GM21619 (cell line): ENCODE results near the gene BCAS3.

Experiments used
- ATAC-seq: cut with Tn5 transposase; IDR thresholded peaks from one replicate; pipeline ENCODE4 v1.9.1; 2021; ENCODE audit not compliant: unreplicated experiment

BCAS3 gene

DNA sequence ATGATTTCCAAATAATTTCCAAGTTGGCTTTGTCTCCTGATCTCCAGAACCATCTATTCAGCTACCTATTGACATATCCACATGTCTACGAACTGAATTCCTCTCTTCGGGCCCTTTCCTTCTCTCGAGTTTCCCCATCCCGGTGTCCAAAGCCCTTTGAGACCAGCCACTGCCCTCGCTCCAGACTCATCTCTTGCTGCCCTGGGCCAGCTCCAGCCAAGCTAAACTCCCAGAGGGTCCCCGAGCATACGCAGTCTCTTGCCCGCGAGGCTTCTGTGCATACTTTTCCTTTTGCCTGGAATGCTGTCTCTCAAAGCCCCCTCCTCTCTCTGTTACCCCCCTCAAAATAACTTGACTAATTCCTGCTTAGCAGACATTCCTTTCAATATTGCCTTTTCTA lies 694.8 kb downstream of the BCAS3 start:
- no peak for ATAC-seq

DNA sequence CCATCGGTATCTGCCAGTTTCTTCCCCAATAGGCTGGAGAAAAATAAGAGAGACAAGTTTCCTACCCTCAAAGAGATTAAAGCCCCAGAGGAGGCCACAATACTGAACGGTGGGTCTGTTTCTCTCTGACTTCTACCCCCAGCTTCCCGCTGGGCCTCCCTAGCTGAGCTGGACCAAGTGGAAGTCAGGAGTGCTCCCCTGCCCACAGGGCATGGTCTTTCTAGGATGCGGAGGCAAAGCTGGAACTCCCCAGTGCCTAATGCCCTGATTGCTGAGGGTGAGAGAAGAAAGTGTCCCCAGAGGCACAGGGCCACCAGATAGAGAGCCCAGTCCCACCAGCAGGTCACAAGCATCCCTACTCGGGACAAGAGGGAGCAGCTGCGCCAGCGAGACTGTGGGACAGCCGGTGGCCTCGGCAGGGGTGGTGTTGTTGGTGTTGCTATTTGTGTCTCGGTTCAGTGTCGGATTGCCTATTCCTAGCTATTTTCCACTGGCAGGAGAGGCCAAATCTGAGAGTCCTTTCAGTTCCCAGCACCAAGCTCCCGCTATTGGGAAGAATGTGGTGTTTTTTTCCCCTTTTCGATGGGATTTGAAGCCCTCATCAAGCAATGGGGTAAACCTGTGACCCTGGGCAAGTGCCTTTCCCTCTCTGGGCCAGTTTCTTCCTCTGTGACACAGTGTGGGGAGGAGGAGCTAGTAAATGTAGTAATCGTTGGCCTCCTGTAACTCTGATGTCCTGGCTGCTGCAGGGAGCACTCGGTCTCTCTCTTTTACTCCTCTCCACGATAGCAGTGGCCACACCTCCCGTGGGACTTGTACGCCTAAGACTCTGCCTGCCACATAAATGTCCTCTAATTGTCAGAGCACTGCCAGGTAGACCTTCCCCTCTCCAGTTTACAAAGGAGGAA lies 699.5 kb downstream of the BCAS3 start:
- ATAC-seq = no peak

DNA sequence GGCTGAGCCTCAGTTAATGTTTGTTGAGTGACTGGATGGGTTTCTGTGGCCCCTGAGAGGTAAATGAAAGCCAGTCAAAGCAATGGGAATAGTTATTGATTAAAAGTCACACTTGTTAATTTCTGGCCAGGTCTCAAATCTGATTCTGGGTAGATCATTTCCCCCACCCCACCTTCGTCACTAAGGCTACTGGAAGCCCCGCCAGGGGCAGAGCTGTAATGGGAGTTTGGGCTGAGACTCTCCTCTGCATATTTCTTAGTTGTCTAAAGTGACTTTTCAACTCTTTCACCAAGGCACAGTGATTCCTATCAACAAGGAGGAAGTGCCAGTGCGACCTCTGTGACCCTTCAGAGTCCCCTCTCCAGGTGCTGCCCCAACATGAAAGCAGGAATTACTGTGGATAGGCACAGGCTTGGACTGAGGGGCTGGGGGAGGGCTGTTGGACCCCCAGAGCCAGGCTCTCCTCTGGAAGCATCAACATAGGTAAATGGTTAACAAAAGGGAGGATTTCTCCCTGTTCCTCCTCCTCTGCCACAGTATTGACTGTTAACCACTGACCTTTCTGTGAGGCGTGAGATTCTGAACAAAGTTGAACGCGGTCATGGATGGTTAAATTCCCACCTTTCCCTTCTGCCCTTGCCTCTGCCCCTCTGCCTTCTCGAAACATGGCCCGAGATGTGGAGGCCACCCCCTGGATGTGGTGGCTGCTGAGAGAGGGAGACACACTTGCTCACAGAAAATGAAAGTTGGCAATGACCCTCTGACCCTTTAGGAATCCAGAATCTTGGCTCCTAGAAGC lies 701.2 kb downstream of the BCAS3 start:
- ATAC-seq = no peak

- ATAC-seq = no peak
Measured at GRCh38 chr17:61379457-61380216, 702.0 kb downstream of the BCAS3 start.

DNA sequence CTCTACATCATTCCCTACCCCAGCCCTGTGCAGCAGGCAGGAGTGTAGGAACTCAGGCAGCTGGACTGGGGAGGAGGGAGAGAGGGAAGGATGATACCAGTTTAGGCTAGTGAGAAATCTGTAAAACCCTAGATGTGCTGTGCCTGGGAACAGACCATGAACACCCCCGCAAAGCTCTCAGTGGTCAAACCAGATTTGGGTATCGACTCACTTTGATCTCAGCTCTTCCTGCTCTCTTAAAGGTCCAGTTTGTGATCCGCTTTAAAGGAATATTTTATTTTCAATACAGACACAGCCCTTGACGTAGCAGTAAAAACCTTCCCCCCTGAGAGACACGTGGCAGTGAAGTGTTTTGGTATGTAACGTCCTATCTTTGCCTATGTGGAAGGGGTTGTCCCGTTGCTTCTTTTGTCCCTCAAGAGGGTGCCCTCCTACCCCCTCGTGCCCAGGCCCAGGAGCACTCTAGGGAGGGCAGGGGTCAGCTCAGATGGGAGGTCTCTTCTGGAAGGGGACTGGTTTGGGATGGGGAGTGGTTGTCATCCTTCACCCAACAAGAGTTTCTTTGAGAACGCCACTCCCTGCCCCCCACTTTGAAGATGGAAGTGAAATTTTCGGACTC lies 702.7 kb downstream of the BCAS3 start:
- ATAC-seq = no peak

DNA sequence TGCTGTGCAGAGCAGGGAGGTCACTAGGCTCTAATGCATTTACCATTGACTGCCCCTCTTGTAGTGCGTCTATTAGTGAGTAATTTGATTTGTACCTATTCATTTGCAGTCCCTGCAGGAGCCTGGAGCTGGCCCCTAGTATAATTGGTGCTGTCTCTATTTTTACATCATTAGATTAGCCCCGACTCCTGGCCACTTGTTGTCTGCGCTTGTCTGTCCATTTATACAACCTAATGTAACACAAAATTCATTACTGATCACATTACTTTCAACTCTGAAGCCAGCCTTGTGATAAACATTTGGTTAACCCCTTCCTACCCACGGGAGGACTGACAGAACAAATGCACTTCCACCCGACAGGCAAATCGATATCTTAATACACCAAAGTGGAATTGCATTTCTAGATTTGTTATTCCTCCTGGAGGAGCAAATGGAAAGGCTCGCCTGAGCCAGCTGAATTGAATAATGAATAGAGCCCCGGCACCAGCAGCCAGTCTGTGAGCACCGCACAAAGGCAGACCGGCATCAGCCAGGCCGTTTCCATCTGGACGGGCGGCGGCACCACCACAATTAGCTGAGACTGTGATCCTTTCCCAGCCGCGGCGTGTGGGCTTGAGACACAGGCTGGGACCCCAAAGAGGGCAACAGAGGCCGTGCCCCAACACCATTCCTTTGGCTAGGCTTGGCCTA lies 703.3 kb downstream of the BCAS3 start:
- no peak for ATAC-seq

DNA sequence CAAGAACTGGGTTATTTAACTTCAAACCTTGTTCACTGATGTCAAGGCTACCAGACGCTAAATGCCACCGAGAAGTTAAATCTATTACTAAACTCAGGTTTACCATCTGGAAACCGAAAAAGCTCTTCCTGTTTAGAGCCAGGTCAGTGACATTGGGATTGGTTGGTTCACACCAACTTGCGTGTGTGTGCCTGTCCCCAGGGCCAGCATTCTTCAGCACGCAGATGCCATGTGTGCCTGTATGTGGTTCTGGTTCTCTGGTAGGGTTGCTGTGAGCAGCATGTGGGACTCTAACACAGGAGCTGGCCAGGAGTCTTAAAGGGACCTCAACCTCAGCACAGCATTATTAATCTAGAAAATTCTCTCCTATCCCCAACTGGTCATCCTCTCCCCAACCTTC lies 703.9 kb downstream of the BCAS3 start:
- ATAC-seq = no peak

- no peak for ATAC-seq
Measured at GRCh38 chr17:61382796-61383688, 705.4 kb downstream of the BCAS3 start.

- no peak for ATAC-seq
Measured at GRCh38 chr17:61383689-61384201, 706.1 kb downstream of the BCAS3 start.

DNA sequence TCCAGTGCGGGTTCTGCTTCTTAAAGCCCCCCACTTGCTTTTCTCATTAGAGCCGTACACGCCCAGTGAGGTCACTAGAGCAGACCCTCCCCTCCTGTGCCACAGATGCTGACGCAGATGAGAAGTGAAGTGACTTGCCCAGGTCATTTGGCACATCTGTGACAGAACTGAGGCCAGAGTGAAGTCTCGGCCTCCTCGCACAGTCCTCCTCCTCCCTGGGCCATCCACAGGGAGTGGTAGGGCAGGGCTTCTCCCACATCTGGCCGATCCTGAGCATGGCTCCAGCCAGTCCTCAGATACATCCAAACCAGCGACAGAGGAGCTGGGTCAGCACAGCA lies 706.7 kb downstream of the BCAS3 start:
- ATAC-seq = no peak

- ATAC-seq = no peak
Measured at GRCh38 chr17:61384692-61385576, 707.3 kb downstream of the BCAS3 start.

GRCh38 chr17:61385577-61386236 lies 708.1 kb downstream of the BCAS3 start:
- no peak for ATAC-seq

DNA sequence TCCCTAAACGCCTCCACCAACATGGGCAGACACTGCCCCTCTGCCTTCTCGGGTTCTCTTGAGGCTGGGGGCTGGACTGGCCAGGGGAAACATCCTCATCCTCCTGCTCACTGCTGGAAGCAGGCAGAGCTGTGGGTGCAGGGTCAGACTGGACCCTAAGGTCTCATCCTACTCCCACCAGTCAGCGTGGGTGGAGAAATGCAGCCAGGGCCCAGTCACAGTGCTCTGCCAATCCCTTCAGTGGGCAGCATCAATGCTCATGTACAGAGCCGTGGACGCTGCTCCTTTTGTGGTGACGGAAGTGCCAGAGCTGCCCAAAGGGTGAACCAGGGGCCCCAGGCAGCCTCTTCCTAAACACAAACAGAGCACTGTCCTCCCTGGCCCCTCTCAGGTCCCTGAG lies 708.6 kb downstream of the BCAS3 start:
- ATAC-seq = no peak

DNA sequence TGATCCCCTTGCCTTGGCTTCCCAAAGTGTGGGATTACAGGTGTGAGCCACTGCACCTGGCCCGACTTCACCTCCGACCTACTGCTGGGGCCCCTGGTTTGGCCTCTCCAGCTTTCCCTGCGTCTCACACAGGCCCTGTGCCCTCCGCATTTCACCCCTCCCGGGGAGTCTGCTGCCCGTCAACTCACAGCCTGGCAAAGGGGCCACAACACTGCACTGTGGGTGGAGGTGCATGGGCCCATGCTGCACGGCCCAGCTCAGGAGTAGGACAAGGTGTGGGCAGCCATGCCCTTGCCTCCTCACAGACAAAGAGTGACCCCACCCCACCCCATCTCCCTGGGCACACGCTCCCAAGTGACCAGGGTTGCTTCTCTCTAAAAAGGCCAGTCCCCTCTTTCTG lies 709.4 kb downstream of the BCAS3 start:
- no peak for ATAC-seq

DNA sequence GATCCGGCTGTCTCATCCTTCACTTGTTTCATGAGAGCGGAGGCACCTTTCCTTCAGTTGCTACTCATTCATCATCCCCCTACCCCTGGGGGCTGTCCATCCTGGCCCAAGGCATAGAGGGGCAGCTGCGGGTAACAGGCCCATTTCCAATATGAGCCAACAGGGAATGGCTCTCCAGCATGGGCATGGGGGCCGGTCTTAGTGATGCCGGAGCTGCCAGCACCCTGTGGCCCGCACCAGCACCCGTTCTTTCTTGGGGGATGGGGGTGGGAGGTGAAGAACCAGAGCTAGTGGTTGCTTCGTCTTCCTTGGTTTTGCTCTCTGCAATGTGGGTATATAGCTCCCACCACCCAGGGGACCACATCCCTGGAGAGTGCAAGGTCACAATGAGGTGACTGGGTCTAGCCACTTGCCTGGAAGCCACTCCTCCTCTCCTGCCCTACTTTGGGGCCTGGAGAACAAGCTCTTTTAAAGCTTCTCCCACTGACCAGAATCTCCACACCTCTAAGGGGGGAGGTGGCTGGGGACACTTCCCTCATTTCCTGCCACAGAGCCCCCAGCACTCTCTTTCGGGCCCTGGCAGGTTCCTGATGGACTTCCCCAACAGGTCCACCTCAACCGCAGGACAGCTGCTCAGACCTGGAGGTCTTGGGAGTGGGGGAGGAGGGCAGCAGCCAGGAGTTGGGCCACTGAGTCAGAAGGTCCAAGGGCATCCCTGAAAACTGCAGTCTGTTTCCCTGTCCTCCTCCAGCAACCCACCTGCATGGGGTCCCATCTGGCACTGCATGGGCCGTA lies 710.1 kb downstream of the BCAS3 start:
- ATAC-seq = no peak

- ATAC-seq = no peak
Measured at GRCh38 chr17:61388561-61389356, 711.1 kb downstream of the BCAS3 start.
